ENCODE results near the gene PITPNM3.

PITPNM3 gene

GRCh38 chr17:6480303-6480675 lies 76.1 kb downstream of the PITPNM3 start:
- ATAC-seq = no peak; the same call in 2 of the 3 replicates

GRCh38 chr17:6479622-6480302 lies 76.6 kb downstream of the PITPNM3 start:
- TF ChIP-seq ARNTL (CRISPR knock-in tag; IDR thresholded peaks at IDR 0.05; ENCODE audit: borderline replicate concordance, low read depth) (no peak), PATZ1 (CRISPR knock-in tag; IDR thresholded peaks at IDR 0.05; ENCODE audit: borderline replicate concordance) (no peak), ISL1 (CRISPR knock-in tag; IDR thresholded peaks at IDR 0.05) (no peak), TOX (CRISPR knock-in tag; IDR thresholded peaks at IDR 0.05; ENCODE audit: borderline replicate concordance) (no peak), PPARA (CRISPR knock-in tag; IDR thresholded peaks at IDR 0.05; ENCODE audit: borderline replicate concordance) (no peak), ZC3H10 (CRISPR knock-in tag; IDR thresholded peaks at IDR 0.05) (no peak), ZNF70 (CRISPR knock-in tag; IDR thresholded peaks at IDR 0.05) (no peak), ZFP3 (CRISPR knock-in tag; IDR thresholded peaks at IDR 0.05) (no peak), CSRNP3 (CRISPR knock-in tag; IDR thresholded peaks at IDR 0.05) (no peak), POU6F1 (CRISPR knock-in tag; IDR thresholded peaks at IDR 0.05; ENCODE audit: borderline replicate concordance, low read depth) (no peak), ZNF565 (CRISPR knock-in tag; conservative IDR thresholded peaks at IDR 0.05; ENCODE audit: low read depth) (no peak), ZFP30 (CRISPR knock-in tag; IDR thresholded peaks at IDR 0.05) (no peak), TSHZ2 (CRISPR knock-in tag; IDR thresholded peaks at IDR 0.05) (no peak), CREB5 (CRISPR knock-in tag; IDR thresholded peaks at IDR 0.05; ENCODE audit: low read depth) (no peak), ZNF8 (CRISPR knock-in tag; IDR thresholded peaks at IDR 0.05) (no peak), CSDC2 (CRISPR knock-in tag; IDR thresholded peaks at IDR 0.05) (no peak)
- no peak for ATAC-seq

More at GRCh38 chr17:6480303-6480675, 76.1 kb downstream of the PITPNM3 start:
- TF ChIP-seq PATZ1 (CRISPR knock-in tag; IDR thresholded peaks at IDR 0.05; ENCODE audit: borderline replicate concordance) (no peak), ZFP30 (CRISPR knock-in tag; IDR thresholded peaks at IDR 0.05) (no peak), ESRRG (CRISPR knock-in tag; IDR thresholded peaks at IDR 0.05) (no peak), CSRNP3 (CRISPR knock-in tag; IDR thresholded peaks at IDR 0.05) (no peak), OSR1 (CRISPR knock-in tag; IDR thresholded peaks at IDR 0.05) (no peak), GLIS3 (CRISPR knock-in tag; IDR thresholded peaks at IDR 0.05) (no peak)

Data from SK-N-SH treated with all-trans-retinoic acid at 6 μM for 48 hours (cell line).